ENCODE data around the gene SLC48A1. TPM values are rescaled to one million over a fixed set of nuclear protein-coding genes. Genes with fewer than 3 reads are reported as not detected.
A peak's percentile ranks its signal among the peaks of the same experiment; 100 is the strongest.

SLC48A1 gene
- total and polyA plus RNA-seq, 5 donors from 2014 or later, result 4.9 to 12.7 (median 8.4) TPM

DNA sequence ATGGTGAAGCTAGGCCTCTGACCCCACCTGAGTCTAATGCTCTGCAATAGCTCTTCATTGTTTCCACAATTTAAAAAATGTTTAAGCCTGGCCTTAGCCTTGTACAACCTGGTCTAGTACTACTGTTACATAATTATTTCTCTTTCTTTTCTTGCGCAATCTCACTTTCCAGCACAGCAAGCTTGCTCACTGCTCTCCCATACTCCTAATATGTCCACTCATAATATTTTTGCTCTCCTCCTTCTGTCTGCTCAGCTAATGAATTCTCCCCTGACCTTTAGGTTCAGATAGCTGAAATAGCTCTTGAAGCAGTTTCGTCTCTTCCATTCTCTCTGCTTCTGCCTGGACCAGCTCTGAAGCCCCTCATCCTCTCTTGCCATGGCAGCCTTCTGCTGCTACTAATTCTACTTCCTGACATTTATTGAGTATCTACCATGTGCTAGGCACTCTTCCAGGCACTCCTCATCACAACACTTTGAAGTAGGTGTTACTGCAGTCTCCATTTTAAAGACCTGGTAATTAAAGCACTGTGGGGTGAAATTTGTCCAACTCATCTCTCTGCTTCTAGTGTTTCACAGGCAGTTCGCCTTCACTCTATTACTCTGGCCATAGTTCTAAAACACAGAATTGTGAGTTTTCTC is 2.8 kb upstream of the SLC48A1 start:
- H3K27me3 ChIP-seq (ENCODE audit: control insufficient read depth, insufficient read depth, low read length), result no peaks in the 10 kb centered on the region
- H3K4me3 Mint-ChIP-seq, result no peak overlapping the region
- peaks cover 12% of the 10 kb centered on the region for H3K4me1 ChIP-seq (ENCODE audit: control insufficient read depth, insufficient read depth, low read length, poor library complexity, severe bottlenecking)

DNA sequence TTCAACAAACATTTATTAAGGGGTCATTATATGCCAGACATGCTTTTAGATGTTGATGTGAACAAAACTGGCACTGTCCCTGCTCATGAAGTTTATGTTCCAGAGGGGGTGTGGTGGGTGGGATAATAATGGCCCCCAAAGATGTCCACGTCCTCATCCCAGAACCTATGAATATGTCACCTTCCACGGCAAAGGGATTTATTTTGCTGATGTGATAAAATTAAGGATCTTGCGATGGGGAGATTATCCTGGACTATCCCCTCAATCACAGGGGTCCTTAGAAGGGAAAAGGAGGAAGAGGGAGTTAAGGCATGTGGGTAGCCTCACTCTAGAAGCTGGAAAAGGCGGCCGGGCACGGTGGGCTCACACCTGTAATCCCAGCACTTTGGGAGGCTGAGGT is 1.7 kb upstream of the SLC48A1 start:
- no peaks in the 10 kb centered on the region for H3K9me3 ChIP-seq (ENCODE audit: control insufficient read depth in 2 of 2, low read length in 2 of 2)

More for the DNA sequence above, 2.8 kb upstream of the SLC48A1 start:
- H3K36me3 ChIP-seq (ENCODE audit: control insufficient read depth, insufficient read depth, low read length), result no peaks in the 10 kb centered on the region
- DNase-seq (no peak), ATAC-seq (ENCODE audit: low read depth in 2 of 2) (no peak)
- H3K36me3 Mint-ChIP-seq, result no peaks in the 10 kb centered on the region
- H3K9me3 Mint-ChIP-seq, result no peaks in the 10 kb centered on the region
- H3K27ac ChIP-seq (ENCODE audit: insufficient read depth, low read length, poor library complexity, severe bottlenecking), result no peak overlapping the region
- no peak overlapping the region for H3K27ac Mint-ChIP-seq
- H3K27me3 Mint-ChIP-seq, result peaks cover 12% of the 10 kb centered on the region
- H3K4me1 Mint-ChIP-seq, result peaks cover 0 to 20% (median 11%) of the 10 kb centered on the region in 4 donors
- H3K4me3 ChIP-seq (ENCODE audit: low read depth, low read length), result no peak overlapping the region
- no peaks in the 10 kb centered on the region for H3K9me3 ChIP-seq (ENCODE audit: control insufficient read depth in 2 of 2, low read length in 2 of 2)

DNA sequence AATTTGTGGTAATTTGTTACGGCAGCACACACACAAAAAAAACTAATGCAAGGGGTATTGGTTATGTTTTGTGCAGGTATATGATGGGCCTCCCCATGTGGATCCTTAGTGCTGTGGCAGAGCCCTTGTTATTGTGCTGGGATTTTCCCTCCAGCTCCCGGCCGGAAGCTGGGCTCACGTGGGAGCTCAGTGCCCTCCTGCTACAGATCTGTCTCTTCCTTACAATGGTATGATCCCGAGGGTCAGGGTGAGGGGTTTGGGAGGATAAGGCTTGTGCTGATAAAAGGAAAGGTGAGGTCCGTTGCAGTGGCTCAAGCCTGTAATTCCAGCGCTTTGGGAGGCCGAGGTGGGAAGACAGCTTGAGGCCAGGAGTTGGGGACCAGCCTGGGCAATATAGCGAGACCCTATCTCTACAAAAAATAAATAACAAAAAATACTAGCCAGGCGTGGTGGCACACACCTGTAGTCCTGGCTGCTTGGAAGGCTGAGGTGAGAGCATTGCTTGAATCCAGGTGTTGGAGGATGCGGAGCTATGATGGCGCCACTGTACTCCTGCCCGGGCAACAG is 861 bp upstream of the SLC48A1 start:
- ATAC-seq (ENCODE audit: low read depth in 2 of 2) (no peak), DNase-seq (no peak)
- Mint-ChIP-seq H3K9me3 (no peaks in the 10 kb centered on the region), H3K27ac (peak overlapping the region in 2 of 3 donors; percentile 86 to 87), H3K36me3 (no peaks in the 10 kb centered on the region), H3K27me3 (peaks cover 7% of the 10 kb centered on the region), H3K4me3 (peak overlapping the region in 3 of 4 donors; percentile 85 to 97 (median 90)), H3K4me1 (peaks cover 0 to 27% (median 10%) of the 10 kb centered on the region in 4 donors)
- H3K27ac ChIP-seq (ENCODE audit: insufficient read depth, low read length, poor library complexity, severe bottlenecking), result no peak overlapping the region
- no peaks in the 10 kb centered on the region for H3K9me3 ChIP-seq (ENCODE audit: control insufficient read depth in 2 of 2, low read length in 2 of 2)
- H3K4me1 ChIP-seq (ENCODE audit: control insufficient read depth, insufficient read depth, low read length, poor library complexity, severe bottlenecking), result peaks cover 12% of the 10 kb centered on the region
- H3K27me3 ChIP-seq (ENCODE audit: control insufficient read depth, insufficient read depth, low read length), result no peaks in the 10 kb centered on the region
- no peaks in the 10 kb centered on the region for H3K36me3 ChIP-seq (ENCODE audit: control insufficient read depth, insufficient read depth, low read length)
- H3K4me3 ChIP-seq (ENCODE audit: low read depth, low read length), result no peak overlapping the region

More for the DNA sequence above, 1.7 kb upstream of the SLC48A1 start:
- Histone ChIP-seq H3K4me3 (ENCODE audit: low read depth, low read length) (no peak overlapping the region), H3K36me3 (ENCODE audit: control insufficient read depth, insufficient read depth, low read length) (no peaks in the 10 kb centered on the region), H3K27me3 (ENCODE audit: control insufficient read depth, insufficient read depth, low read length) (no peaks in the 10 kb centered on the region), H3K27ac (ENCODE audit: insufficient read depth, low read length, poor library complexity, severe bottlenecking) (no peak overlapping the region), H3K4me1 (ENCODE audit: control insufficient read depth, insufficient read depth, low read length, poor library complexity, severe bottlenecking) (peaks cover 12% of the 10 kb centered on the region)
- peaks cover 12% of the 10 kb centered on the region for H3K27me3 Mint-ChIP-seq
- no peaks in the 10 kb centered on the region for H3K36me3 Mint-ChIP-seq
- no peak for DNase-seq
- peak overlapping the region in 2 of 4 donors; percentile 46 to 69 for H3K4me3 Mint-ChIP-seq
- H3K27ac Mint-ChIP-seq, result no peak overlapping the region
- peaks cover 0 to 27% (median 11%) of the 10 kb centered on the region in 4 donors for H3K4me1 Mint-ChIP-seq
- ATAC-seq (ENCODE audit: low read depth in 2 of 2), result no peak
- no peaks in the 10 kb centered on the region for H3K9me3 Mint-ChIP-seq

DNA sequence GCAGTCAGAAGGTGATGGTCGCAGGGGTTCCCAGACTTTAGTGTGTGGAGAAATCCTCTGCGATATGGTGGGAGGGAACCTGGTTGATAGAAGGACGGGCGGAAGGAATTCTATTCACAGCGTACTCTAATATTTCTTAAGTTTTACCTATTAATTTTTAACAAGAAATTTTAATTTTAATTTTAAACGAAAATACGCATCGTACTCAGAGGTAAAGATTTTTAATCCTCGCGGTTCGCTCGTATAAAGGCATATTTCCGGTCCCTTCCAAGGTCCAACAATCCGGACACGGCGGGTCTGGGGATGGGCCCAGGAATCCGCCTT is 338 bp upstream of the SLC48A1 start:
- Mint-ChIP-seq H3K9me3 (no peaks in the 10 kb centered on the region), H3K36me3 (no peaks in the 10 kb centered on the region), H3K27ac (peak overlapping the region in 2 of 3 donors; percentile 86 to 87), H3K4me3 (peak overlapping the region in 3 of 4 donors; percentile 85 to 97 (median 90)), H3K4me1 (peaks cover 0 to 27% (median 6%) of the 10 kb centered on the region in 4 donors), H3K27me3 (peaks cover 4% of the 10 kb centered on the region)
- H3K27me3 ChIP-seq (ENCODE audit: control insufficient read depth, insufficient read depth, low read length), result no peaks in the 10 kb centered on the region
- H3K36me3 ChIP-seq (ENCODE audit: control insufficient read depth, insufficient read depth, low read length), result no peaks in the 10 kb centered on the region
- no peak for DNase-seq
- no peak for ATAC-seq (ENCODE audit: low read depth in 2 of 2)
- no peak overlapping the region for H3K27ac ChIP-seq (ENCODE audit: insufficient read depth, low read length, poor library complexity, severe bottlenecking)
- H3K4me1 ChIP-seq (ENCODE audit: control insufficient read depth, insufficient read depth, low read length, poor library complexity, severe bottlenecking), result peaks cover 12% of the 10 kb centered on the region
- H3K4me3 ChIP-seq (ENCODE audit: low read depth, low read length), result peak overlapping the region; percentile 44
- H3K9me3 ChIP-seq (ENCODE audit: control insufficient read depth in 2 of 2, low read length in 2 of 2), result no peaks in the 10 kb centered on the region

DNA sequence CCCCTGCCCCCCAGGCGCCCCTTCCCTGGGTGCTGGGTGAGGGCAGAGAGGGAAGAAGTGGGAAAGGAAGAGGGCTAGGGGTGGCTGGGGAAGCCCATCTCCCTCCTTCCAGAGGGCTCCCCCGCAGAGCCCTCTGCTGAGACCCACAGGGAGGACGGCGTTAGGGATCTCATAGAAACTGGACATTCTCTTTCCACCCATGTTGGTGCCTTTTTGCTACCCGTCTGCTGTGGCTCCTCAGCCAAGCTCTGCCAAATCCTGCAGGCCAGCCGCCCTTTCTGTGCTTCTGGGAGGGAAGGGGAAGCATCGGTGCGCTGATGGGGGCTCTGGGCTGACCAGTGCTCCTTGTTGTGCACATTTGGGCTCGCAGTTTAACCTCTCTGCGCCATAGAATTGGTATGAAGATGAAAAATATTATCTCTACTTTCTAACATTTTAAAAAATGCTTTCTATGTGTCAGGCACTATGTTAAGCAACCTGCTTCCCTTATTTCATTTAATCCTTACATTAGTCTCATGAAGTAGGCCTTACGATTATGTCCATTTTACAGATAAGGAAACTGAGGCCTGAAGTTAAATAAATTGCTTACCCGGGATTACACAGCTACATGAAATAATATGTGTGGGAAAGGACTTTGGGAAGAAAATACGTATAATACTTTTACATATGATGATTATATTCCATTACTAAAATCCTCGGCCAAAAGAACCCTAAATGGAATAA is 981 bp downstream of the SLC48A1 start:
- Mint-ChIP-seq H3K27ac (peak overlapping the region in 2 of 3 donors; percentile 71 to 87), H3K36me3 (no peaks in the 10 kb centered on the region), H3K27me3 (peaks cover 4% of the 10 kb centered on the region), H3K4me1 (peaks cover under 1 to 33% (median 10%) of the 10 kb centered on the region in 4 donors), H3K9me3 (no peaks in the 10 kb centered on the region), H3K4me3 (peak overlapping the region; percentile 81 to 93 (median 88))
- Histone ChIP-seq H3K4me3 (ENCODE audit: low read depth, low read length) (peak overlapping the region; percentile 50), H3K27ac (ENCODE audit: insufficient read depth, low read length, poor library complexity, severe bottlenecking) (peak overlapping the region; percentile 51), H3K9me3 (ENCODE audit: control insufficient read depth in 2 of 2, low read length in 2 of 2) (no peaks in the 10 kb centered on the region), H3K27me3 (ENCODE audit: control insufficient read depth, insufficient read depth, low read length) (no peaks in the 10 kb centered on the region), H3K4me1 (ENCODE audit: control insufficient read depth, insufficient read depth, low read length, poor library complexity, severe bottlenecking) (peaks cover 12% of the 10 kb centered on the region), H3K36me3 (ENCODE audit: control insufficient read depth, insufficient read depth, low read length) (no peaks in the 10 kb centered on the region)
- DNase-seq (no peak), ATAC-seq (ENCODE audit: low read depth in 2 of 2) (peak in 1 of 2 donors; percentile 2)

DNA sequence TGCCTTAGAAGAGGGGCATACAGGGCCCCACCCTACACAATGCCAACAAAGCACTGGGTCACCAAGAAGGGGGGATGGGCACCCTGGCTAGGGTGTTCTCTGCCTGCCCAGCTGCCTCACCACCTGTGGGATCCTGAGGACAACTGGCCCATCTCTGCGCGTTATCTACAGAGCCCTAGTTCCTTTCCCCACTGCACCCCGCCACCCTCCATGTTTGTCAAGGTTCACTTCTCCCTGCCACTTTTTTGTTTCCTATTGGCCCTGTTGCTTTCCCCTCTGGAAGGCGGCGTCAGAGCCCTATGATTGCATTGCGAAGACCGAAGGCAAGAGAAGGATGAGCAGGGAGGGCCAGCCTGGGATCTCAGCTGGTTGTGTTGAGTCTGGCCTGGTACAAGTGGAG is 1.6 kb downstream of the SLC48A1 start:
- Mint-ChIP-seq H3K4me1 (peaks cover 5 to 37% (median 15%) of the 10 kb centered on the region in 4 donors), H3K27ac (peak overlapping the region in 2 of 3 donors; percentile 79 to 87), H3K27me3 (peaks cover 4% of the 10 kb centered on the region), H3K9me3 (no peaks in the 10 kb centered on the region), H3K4me3 (peak overlapping the region; percentile 21 to 90 (median 83)), H3K36me3 (no peaks in the 10 kb centered on the region)
- Histone ChIP-seq H3K27ac (ENCODE audit: insufficient read depth, low read length, poor library complexity, severe bottlenecking) (no peak overlapping the region), H3K36me3 (ENCODE audit: control insufficient read depth, insufficient read depth, low read length) (no peaks in the 10 kb centered on the region), H3K27me3 (ENCODE audit: control insufficient read depth, insufficient read depth, low read length) (no peaks in the 10 kb centered on the region), H3K4me1 (ENCODE audit: control insufficient read depth, insufficient read depth, low read length, poor library complexity, severe bottlenecking) (peaks cover 12% of the 10 kb centered on the region), H3K9me3 (ENCODE audit: control insufficient read depth in 2 of 2, low read length in 2 of 2) (no peaks in the 10 kb centered on the region), H3K4me3 (ENCODE audit: low read depth, low read length) (no peak overlapping the region)
- no peak for DNase-seq
- no peak for ATAC-seq (ENCODE audit: low read depth in 2 of 2)

DNA sequence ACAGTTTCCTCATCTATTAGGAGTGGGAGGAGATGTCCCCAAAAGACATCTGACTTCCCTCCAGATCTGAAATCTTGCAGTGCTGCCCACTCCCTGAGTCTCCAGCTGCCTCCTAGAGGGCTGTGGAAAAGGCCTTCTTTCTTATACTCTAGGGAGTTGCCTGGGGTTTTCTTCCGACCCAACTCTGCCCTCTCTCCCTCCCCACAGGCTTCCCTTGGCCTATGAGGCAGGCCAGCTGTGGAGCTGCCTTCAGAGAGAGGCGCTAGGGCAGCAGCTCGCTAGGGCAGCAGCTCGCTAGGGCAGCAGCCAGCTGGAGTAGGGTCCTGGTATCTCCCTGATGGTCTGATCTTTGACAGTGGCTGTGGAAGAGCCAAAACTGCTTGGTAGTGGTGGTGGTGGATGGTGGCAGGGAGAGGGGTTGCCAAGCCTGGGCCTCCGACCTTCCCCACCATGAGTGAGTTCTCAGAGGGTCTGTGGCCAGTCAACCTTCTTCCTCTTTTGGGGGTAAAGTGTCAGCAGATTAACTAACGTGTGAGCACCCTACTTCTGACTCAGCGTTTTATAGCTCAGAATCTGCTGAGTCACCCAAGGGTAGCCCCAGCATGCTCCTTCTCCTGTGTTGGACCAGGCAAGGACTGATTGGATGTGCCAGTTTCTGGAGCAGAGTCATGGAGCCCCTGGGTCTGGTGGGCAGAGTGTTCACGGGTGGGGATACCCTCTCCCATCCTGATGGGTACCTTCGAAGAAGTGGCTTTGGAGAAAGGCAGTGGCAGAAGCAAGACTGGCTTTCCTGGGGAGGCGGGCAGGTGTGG is 2.3 kb downstream of the SLC48A1 start:
- H3K4me1 Mint-ChIP-seq, result peaks cover 5 to 37% (median 15%) of the 10 kb centered on the region in 4 donors
- DNase-seq (no peak), ATAC-seq (ENCODE audit: low read depth in 2 of 2) (no peak)
- no peaks in the 10 kb centered on the region for H3K36me3 Mint-ChIP-seq
- H3K27me3 Mint-ChIP-seq, result peaks cover 4% of the 10 kb centered on the region
- Histone ChIP-seq H3K27me3 (ENCODE audit: control insufficient read depth, insufficient read depth, low read length) (no peaks in the 10 kb centered on the region), H3K27ac (ENCODE audit: insufficient read depth, low read length, poor library complexity, severe bottlenecking) (no peak overlapping the region), H3K4me3 (ENCODE audit: low read depth, low read length) (no peak overlapping the region), H3K4me1 (ENCODE audit: control insufficient read depth, insufficient read depth, low read length, poor library complexity, severe bottlenecking) (peaks cover 12% of the 10 kb centered on the region), H3K9me3 (ENCODE audit: control insufficient read depth in 2 of 2, low read length in 2 of 2) (no peaks in the 10 kb centered on the region), H3K36me3 (ENCODE audit: control insufficient read depth, insufficient read depth, low read length) (no peaks in the 10 kb centered on the region)
- peak overlapping the region in 3 of 4 donors; percentile 81 to 90 (median 85) for H3K4me3 Mint-ChIP-seq
- no peaks in the 10 kb centered on the region for H3K9me3 Mint-ChIP-seq
- H3K27ac Mint-ChIP-seq, result peak overlapping the region in 1 of 3 donors; percentile 66

Measured in CD4-positive, CD25-positive, alpha-beta regulatory T cell (primary cell).